Neuronal stem cell (in vitro differentiated cells): ENCODE data around the gene PDK2.

Experiments
- DNase-seq: peaks from one replicate; pipeline ENCODE4 v3.0.0-alpha.2; 2013; ENCODE audit warnings: low spot score
- H2AFZ ChIP-seq: one replicate; pipeline ENCODE4 v1.6.1; 2013; ENCODE audit warnings: mild to moderate bottlenecking, low read length, inconsistent platforms
- H2AK5ac ChIP-seq: 2 replicates; pipeline ENCODE4 v1.6.1; 2013; ENCODE audit warnings: low read depth, mild to moderate bottlenecking, inconsistent platforms, low read length, moderate library complexity, mixed read lengths
- H2BK120ac ChIP-seq: 2 replicates; pipeline ENCODE4 v1.6.1; 2013; ENCODE audit warnings: low read depth, mild to moderate bottlenecking, inconsistent platforms, low read length, moderate library complexity, mixed read lengths
- H2BK12ac ChIP-seq: one replicate; pipeline ENCODE4 v1.6.1; 2013; ENCODE audit warnings: low read length, inconsistent platforms
- H2BK15ac ChIP-seq: 2 replicates; pipeline ENCODE4 v1.6.1; 2013; ENCODE audit warnings: mild to moderate bottlenecking, low read length, inconsistent platforms, mixed read lengths
- H2BK5ac ChIP-seq: one replicate; pipeline ENCODE4 v1.6.1; 2013; ENCODE audit warnings: inconsistent platforms, mild to moderate bottlenecking, low read length, moderate library complexity
- H3K14ac ChIP-seq: one replicate; pipeline ENCODE4 v1.6.1; 2013; ENCODE audit warnings: low read length, inconsistent platforms
- H3K18ac ChIP-seq: 2 replicates; pipeline ENCODE4 v1.6.1; 2013; ENCODE audit warnings: low read length, inconsistent platforms
- H3K23ac ChIP-seq: 2 replicates; pipeline ENCODE4 v1.6.1; 2013; ENCODE audit warnings: low read depth, mild to moderate bottlenecking, mixed read lengths, low read length, inconsistent platforms; ENCODE audit not compliant: poor library complexity
- H3K27ac ChIP-seq: replicated peaks from 3 replicates; pipeline ENCODE4 v1.5.1; 2013; ENCODE audit warnings: low read length, inconsistent platforms
- H3K27me3 ChIP-seq, 3 experiments: 2 replicates each; pipeline ENCODE4 v1.6.1; 2013; ENCODE audit warnings: low read length in 3 of 3, mild to moderate bottlenecking in 2 of 3, inconsistent platforms in 1 of 3, low read depth in 1 of 3, mixed read lengths in 1 of 3, moderate library complexity in 1 of 3; ENCODE audit not compliant: control insufficient read depth in 3 of 3, insufficient read depth in 3 of 3
- H3K36me3 ChIP-seq, 2 donors: replicated peaks in 1 of 2; 2 replicates each; pipeline ENCODE4 v1.6.1; 2013; ENCODE audit warnings: low read length in 2 of 2; ENCODE audit not compliant: control insufficient read depth in 2 of 2, insufficient read depth in 2 of 2
- H3K4ac ChIP-seq: 2 replicates; pipeline ENCODE4 v1.6.1; 2013; ENCODE audit warnings: inconsistent platforms, mild to moderate bottlenecking, low read length, moderate library complexity
- H3K4me1 ChIP-seq, 2 donors: 1 replicate in 1 of 2; 2 replicates in 1 of 2; pipeline ENCODE4 v1.6.1; 2013; ENCODE audit warnings: low read length in 2 of 2, low read depth in 1 of 2; ENCODE audit not compliant: control insufficient read depth in 2 of 2, insufficient read depth in 1 of 2
- H3K4me2 ChIP-seq: one replicate; pipeline ENCODE4 v1.6.1; 2013; ENCODE audit warnings: mild to moderate bottlenecking, low read length, inconsistent platforms; ENCODE audit not compliant: insufficient read depth, poor library complexity, severe bottlenecking
- H3K4me3 ChIP-seq, 2 donors: 2 replicates each; pipeline ENCODE4 v1.5.1; 2013; ENCODE audit warnings: low read length in 2 of 2, mild to moderate bottlenecking in 2 of 2, inconsistent platforms in 1 of 2, moderate library complexity in 1 of 2
- H3K79me1 ChIP-seq: one replicate; pipeline ENCODE4 v1.6.1; 2013; ENCODE audit warnings: low read depth, mild to moderate bottlenecking, inconsistent platforms, low read length, moderate library complexity
- H3K9ac ChIP-seq: one replicate; pipeline ENCODE4 v1.6.1; 2013; ENCODE audit warnings: mild to moderate bottlenecking, low read depth, low read length, inconsistent platforms; ENCODE audit not compliant: poor library complexity
- H3K9me3 ChIP-seq, 2 donors: replicated peaks in 1 of 2; 2 replicates each; pipeline versions ENCODE3 to v1.6.1; 2013; ENCODE audit warnings: low read length in 2 of 2, mild to moderate bottlenecking in 2 of 2, inconsistent platforms in 1 of 2, low read depth in 1 of 2, mixed read lengths in 1 of 2, moderate library complexity in 1 of 2; ENCODE audit not compliant: control insufficient read depth in 2 of 2, insufficient read depth in 1 of 2
- H4K8ac ChIP-seq: one replicate; pipeline ENCODE4 v1.6.1; 2013; ENCODE audit warnings: low read depth, mild to moderate bottlenecking, inconsistent platforms, low read length, moderate library complexity
- H4K91ac ChIP-seq: one replicate; pipeline ENCODE4 v1.6.1; 2013; ENCODE audit warnings: low read length, low read depth, mild to moderate bottlenecking, inconsistent platforms; ENCODE audit not compliant: poor library complexity
- WGBS, 2 donors: extraction: QIAGEN DNeasy Blood & Tissue Kit; methylation state at CpG; one replicate each; pipeline ENCODE4 v1.1.7; 2013; ENCODE audit warnings: missing lambda C conversion rate in 2 of 2, mixed read lengths in 1 of 2; ENCODE audit not compliant: insufficient read length in 2 of 2, insufficient replicate concordance in 1 of 2; ENCODE audit errors: extremely low coverage in 2 of 2; 5-methylcytosine and 5-hydroxymethylcytosine counted together

PDK2 gene

DNA sequence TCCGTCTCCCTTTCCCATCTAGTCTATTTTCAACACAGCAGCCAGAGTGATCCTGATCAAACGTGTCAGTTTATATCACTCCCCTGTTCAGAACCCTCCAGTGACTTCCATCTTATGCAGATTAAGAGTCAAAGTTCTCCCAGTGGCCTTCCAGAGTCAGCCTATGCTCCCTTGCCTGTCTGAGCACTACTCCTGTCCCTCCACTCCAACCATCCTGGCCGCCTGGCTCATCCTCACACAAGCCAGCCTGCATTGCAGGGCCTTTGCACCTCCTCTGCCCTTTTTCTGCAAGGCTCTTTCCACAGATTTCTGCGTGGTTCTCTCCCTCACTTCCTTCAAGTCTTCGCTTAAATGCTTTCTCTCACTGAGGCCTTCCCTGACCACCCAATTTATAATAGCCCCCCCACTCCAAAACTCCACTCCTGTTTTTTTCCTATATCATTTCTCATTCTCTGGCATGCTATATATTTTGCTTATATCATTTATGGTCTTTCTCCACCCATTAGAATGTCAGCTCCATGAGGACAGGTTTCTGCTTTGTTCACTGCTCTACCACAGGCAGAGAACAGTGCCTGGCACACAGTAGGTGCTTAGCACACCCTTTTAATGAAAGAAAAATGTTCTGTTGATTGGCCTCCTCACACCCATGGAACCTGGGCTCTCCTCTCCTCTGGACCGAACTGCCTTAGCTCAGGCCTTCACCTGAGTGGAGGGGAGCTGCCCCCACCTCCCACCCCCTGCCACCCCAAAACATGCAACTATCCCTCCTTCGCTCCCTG is 25.5 kb downstream of the PDK2 start:
- Histone ChIP-seq H3K4me2 (no peak overlapping the region), H3K18ac (no peak overlapping the region), H2AK5ac (no peak overlapping the region), H4K91ac (no peak overlapping the region), H2BK15ac (no peak overlapping the region), H2AFZ (no peak overlapping the region), H4K8ac (no peak overlapping the region), H3K4me3 (no peak overlapping the region), H3K4me1 (peaks cover 19 to 20% of the 10 kb centered on the region in 2 donors), H2BK5ac (no peak overlapping the region), H3K23ac (no peak overlapping the region), H3K9ac (no peak overlapping the region), H3K36me3 (peaks cover 8 to 19% of the 10 kb centered on the region in 2 donors), H3K14ac (no peak overlapping the region), H2BK120ac (no peak overlapping the region), H2BK12ac (no peak overlapping the region), H3K27me3 (peaks cover 0 to 3% (median 0%) of the 10 kb centered on the region in 3 experiments), H3K27ac (no peak overlapping the region), H3K79me1 (no peaks in the 10 kb centered on the region), H3K9me3 (no peaks in the 10 kb centered on the region), H3K4ac (no peak overlapping the region)
- no peak for DNase-seq
- no CpG with 5 or more reads among the region's 7 CpGs for WGBS, 2 donors

DNA sequence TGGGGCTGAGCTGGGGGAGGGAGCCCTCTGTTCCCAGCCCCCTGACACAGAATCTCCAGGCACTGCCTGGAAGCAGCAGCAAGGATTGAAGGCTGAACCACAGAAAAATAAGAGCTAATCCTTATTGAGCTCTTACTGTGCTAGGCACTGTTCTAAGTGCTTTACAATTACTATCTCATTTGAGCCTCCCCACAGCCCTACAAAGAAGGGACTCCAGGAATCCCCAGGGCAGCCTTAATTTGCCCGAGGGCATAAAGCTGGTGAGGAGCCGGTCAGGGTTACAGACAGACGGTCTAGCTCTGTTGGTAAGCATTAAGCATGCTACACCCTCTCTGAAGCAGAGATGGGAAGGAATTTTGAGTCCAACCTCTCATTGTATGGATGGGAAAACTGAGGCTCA is 27.8 kb downstream of the PDK2 start:
- WGBS, 2 donors: no CpG with 5 or more reads among the region's 3 CpGs
- H3K36me3 ChIP-seq: peaks cover 8 to 19% of the 10 kb centered on the region in 2 donors
- no peak overlapping the region for H3K27ac ChIP-seq
- no peak overlapping the region for H3K23ac ChIP-seq
- no peaks in the 10 kb centered on the region for H3K9me3 ChIP-seq
- H3K9ac ChIP-seq: peak overlapping the region; percentile 60
- peak overlapping the region; percentile 67 for H3K18ac ChIP-seq
- no peak overlapping the region for H2BK120ac ChIP-seq
- H2BK15ac ChIP-seq: no peak overlapping the region
- H4K91ac ChIP-seq: no peak overlapping the region
- H3K14ac ChIP-seq: no peak overlapping the region
- no peak overlapping the region for H2AFZ ChIP-seq
- H3K4ac ChIP-seq: no peak overlapping the region
- no peak overlapping the region for H3K4me2 ChIP-seq
- H2AK5ac ChIP-seq: peak overlapping the region; percentile 86
- no peak for DNase-seq
- H3K27me3 ChIP-seq: no peaks in the 10 kb centered on the region
- H2BK12ac ChIP-seq: no peak overlapping the region
- H4K8ac ChIP-seq: no peak overlapping the region
- H3K4me3 ChIP-seq: no peak overlapping the region
- peak overlapping the region; percentile 40 for H2BK5ac ChIP-seq
- peaks cover 19 to 22% of the 10 kb centered on the region in 2 donors for H3K4me1 ChIP-seq
- no peaks in the 10 kb centered on the region for H3K79me1 ChIP-seq

DNA sequence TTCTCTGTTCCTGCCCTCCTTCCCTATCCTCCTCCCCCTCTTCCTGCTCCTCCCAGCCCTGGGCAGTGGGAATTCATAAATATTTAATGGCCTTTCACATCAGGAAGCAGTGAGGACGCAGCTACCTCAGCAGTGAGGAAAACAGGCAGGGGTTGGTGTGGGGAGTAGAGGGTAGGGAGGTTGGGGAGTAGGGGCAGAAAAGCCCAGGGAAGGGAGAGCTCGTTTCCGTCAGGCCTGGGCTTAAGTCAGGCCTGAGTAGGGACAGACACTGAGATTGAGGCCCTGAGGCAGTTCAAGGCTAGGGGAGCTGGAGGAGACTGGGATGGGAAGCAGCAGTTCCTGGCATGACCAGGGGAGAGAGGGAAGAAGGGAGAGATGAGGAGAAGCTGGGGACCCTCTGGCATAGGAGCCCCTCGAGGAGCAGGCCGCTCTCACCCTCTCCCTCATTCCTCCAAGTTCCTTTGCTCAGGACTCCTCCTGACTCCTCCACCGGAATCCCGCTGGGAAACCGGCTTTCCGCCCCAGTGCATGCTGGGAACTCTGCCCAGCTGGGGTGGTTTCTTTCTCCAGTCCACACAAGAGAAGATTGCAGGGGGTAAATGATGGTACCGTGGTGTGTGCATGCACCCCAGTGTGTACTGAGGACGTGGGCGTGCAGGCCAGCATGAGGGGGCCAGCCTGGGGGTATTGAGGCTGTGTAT is 28.6 kb downstream of the PDK2 start:
- no peak overlapping the region for H2BK12ac ChIP-seq
- H3K4ac ChIP-seq: no peak overlapping the region
- H3K4me1 ChIP-seq: peaks cover 22% of the 10 kb centered on the region in 2 donors
- no CpG with 5 or more reads among the region's 12 CpGs for WGBS, 2 donors
- no peaks in the 10 kb centered on the region for H3K79me1 ChIP-seq
- no peak for DNase-seq
- peak overlapping the region; percentile 10 for H3K14ac ChIP-seq
- peak overlapping the region; percentile 47 for H3K27ac ChIP-seq
- no peaks in the 10 kb centered on the region for H3K27me3 ChIP-seq
- H3K9ac ChIP-seq: peak overlapping the region; percentile 60
- H2BK5ac ChIP-seq: peak overlapping the region; percentile 40
- H3K23ac ChIP-seq: peak overlapping the region; percentile 35
- H2AK5ac ChIP-seq: peak overlapping the region; percentile 86
- H3K36me3 ChIP-seq: peaks cover 8 to 13% of the 10 kb centered on the region in 2 donors
- peak overlapping the region; percentile 69 for H2BK15ac ChIP-seq
- no peaks in the 10 kb centered on the region for H3K9me3 ChIP-seq
- H2AFZ ChIP-seq: peak overlapping the region; percentile 71
- H4K8ac ChIP-seq: no peak overlapping the region
- H3K18ac ChIP-seq: peak overlapping the region; percentile 67
- H2BK120ac ChIP-seq: no peak overlapping the region
- H3K4me3 ChIP-seq: peak overlapping the region in 1 of 2 donors; percentile 27
- H3K4me2 ChIP-seq: no peak overlapping the region
- no peak overlapping the region for H4K91ac ChIP-seq

GRCh38 chr17:50125420-50125997 is 30.4 kb downstream of the PDK2 start:
- no peak for DNase-seq
- H3K4me1 ChIP-seq: peaks cover 22 to 24% of the 10 kb centered on the region in 2 donors
- no peak overlapping the region for H4K91ac ChIP-seq
- H3K23ac ChIP-seq: no peak overlapping the region
- no peak overlapping the region for H3K9ac ChIP-seq
- no peaks in the 10 kb centered on the region for H3K79me1 ChIP-seq
- H2BK120ac ChIP-seq: no peak overlapping the region
- no peak overlapping the region for H3K4me3 ChIP-seq
- H3K14ac ChIP-seq: no peak overlapping the region
- H2AFZ ChIP-seq: no peak overlapping the region
- no peak overlapping the region for H2BK12ac ChIP-seq
- no CpG with 5 or more reads among the region's 4 CpGs for WGBS, 2 donors
- no peak overlapping the region for H3K4me2 ChIP-seq
- no peaks in the 10 kb centered on the region for H3K27me3 ChIP-seq
- no peak overlapping the region for H3K18ac ChIP-seq
- no peak overlapping the region for H2BK15ac ChIP-seq
- no peak overlapping the region for H4K8ac ChIP-seq
- peaks cover 7 to 11% of the 10 kb centered on the region in 2 donors for H3K36me3 ChIP-seq
- no peak overlapping the region for H3K4ac ChIP-seq
- H2AK5ac ChIP-seq: no peak overlapping the region
- H3K27ac ChIP-seq: no peak overlapping the region
- H3K9me3 ChIP-seq: no peaks in the 10 kb centered on the region
- no peak overlapping the region for H2BK5ac ChIP-seq
